Osteocyte (in vitro differentiated cells): ENCODE data around the gene ADCY2. TPM values are rescaled to one million over a fixed set of nuclear protein-coding genes. Genes with fewer than 3 reads are reported as not detected.

Source experiments
- DNase-seq: peaks from one replicate; pipeline ENCODE4 v3.0.0; 2021; ENCODE audit warnings: mixed read lengths; ENCODE audit not compliant: unreplicated experiment; ENCODE audit errors: extremely low spot score
- H3K27ac Mint-ChIP-seq: one replicate; pipeline ENCODE4 v1.8.0; 2021; ENCODE audit warnings: mild to moderate bottlenecking, mixed read lengths; ENCODE audit not compliant: unreplicated experiment
- H3K27me3 Mint-ChIP-seq: one replicate; pipeline ENCODE4 v1.8.0; 2021; ENCODE audit warnings: mixed read lengths; ENCODE audit not compliant: unreplicated experiment
- H3K36me3 Mint-ChIP-seq: one replicate; pipeline ENCODE4 v1.8.0; 2021; ENCODE audit warnings: mixed read lengths; ENCODE audit not compliant: unreplicated experiment
- H3K4me1 Mint-ChIP-seq: one replicate; pipeline ENCODE4 v1.8.0; 2021; ENCODE audit warnings: mixed read lengths; ENCODE audit not compliant: unreplicated experiment
- H3K4me3 Mint-ChIP-seq: one replicate; pipeline ENCODE4 v1.8.0; 2021; ENCODE audit warnings: mild to moderate bottlenecking, moderate library complexity, mixed read lengths; ENCODE audit not compliant: unreplicated experiment
- H3K9me3 Mint-ChIP-seq: one replicate; pipeline ENCODE4 v1.8.0; 2021; ENCODE audit warnings: mixed read lengths; ENCODE audit not compliant: unreplicated experiment
- total RNA-seq: library from RNA; stranded (reverse); gene quantifications from 2 replicates; pipeline ENCODE4 v1.2.1, GENCODE V29; 2021
- TF ChIP-seq, protein P1 (sequence below): fragments of 200-600 bp; sonication (generic); IDR thresholded peaks from 2 replicates; pipeline ENCODE4 v1.5.0; 2021; ENCODE audit warnings: antibody characterized with exemption, mild to moderate bottlenecking, moderate library complexity

Gene ADCY2
- total RNA-seq, 1 donor from 2014 or later, result not detected

- Mint-ChIP-seq H3K4me3 (no peak overlapping the region), H3K36me3 (no peaks in the 10 kb centered on the region), H3K27ac (no peak overlapping the region), H3K27me3 (peaks cover 37% of the 10 kb centered on the region), H3K9me3 (no peaks in the 10 kb centered on the region), H3K4me1 (no peaks in the 10 kb centered on the region)
- no peak for DNase-seq
- TF ChIP-seq, protein P1, sequence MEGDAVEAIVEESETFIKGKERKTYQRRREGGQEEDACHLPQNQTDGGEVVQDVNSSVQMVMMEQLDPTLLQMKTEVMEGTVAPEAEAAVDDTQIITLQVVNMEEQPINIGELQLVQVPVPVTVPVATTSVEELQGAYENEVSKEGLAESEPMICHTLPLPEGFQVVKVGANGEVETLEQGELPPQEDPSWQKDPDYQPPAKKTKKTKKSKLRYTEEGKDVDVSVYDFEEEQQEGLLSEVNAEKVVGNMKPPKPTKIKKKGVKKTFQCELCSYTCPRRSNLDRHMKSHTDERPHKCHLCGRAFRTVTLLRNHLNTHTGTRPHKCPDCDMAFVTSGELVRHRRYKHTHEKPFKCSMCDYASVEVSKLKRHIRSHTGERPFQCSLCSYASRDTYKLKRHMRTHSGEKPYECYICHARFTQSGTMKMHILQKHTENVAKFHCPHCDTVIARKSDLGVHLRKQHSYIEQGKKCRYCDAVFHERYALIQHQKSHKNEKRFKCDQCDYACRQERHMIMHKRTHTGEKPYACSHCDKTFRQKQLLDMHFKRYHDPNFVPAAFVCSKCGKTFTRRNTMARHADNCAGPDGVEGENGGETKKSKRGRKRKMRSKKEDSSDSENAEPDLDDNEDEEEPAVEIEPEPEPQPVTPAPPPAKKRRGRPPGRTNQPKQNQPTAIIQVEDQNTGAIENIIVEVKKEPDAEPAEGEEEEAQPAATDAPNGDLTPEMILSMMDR, result no peak
Observed at GRCh38 chr5:7823594-7823993, 427.7 kb downstream of the ADCY2 start.

GRCh38 chr5:7824995-7825394, 429.1 kb downstream of the ADCY2 start:
- Mint-ChIP-seq H3K27me3 (peaks cover 44% of the 10 kb centered on the region), H3K9me3 (no peaks in the 10 kb centered on the region), H3K4me3 (no peak overlapping the region), H3K27ac (no peak overlapping the region), H3K4me1 (no peaks in the 10 kb centered on the region), H3K36me3 (no peaks in the 10 kb centered on the region)
- TF ChIP-seq, protein P1, result no peak
- no peak for DNase-seq

- Mint-ChIP-seq H3K27me3 (peaks cover 46% of the 10 kb centered on the region), H3K4me1 (no peaks in the 10 kb centered on the region), H3K9me3 (no peaks in the 10 kb centered on the region), H3K36me3 (no peaks in the 10 kb centered on the region), H3K27ac (no peak overlapping the region), H3K4me3 (no peak overlapping the region)
- TF ChIP-seq, protein P1, result no peak
- no peak for DNase-seq
Observed at GRCh38 chr5:7825630-7826029, 429.7 kb downstream of the ADCY2 start.

DNA sequence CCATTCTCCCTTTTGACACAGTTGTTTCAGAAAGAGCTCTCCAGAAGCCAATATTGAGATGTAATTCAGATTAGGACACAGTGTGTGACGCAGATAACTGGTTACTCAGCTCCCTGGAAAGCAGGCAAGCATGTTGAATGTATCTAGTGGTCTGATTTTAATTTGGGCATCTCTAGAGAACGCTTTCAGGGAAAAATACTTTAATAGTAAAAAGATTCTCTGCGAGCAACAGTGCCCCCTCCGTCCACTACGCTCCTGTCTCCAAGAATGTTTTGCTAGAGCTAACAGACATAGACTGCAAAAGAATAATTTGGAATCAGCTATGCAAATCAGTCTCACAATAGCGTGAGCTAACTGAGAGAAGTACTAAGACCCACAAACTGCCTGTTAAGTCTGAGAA, 431.7 kb downstream of the ADCY2 start:
- H3K4me1 Mint-ChIP-seq, result no peaks in the 10 kb centered on the region
- DNase-seq, result no peak
- TF ChIP-seq, protein P1, result no peak
- H3K36me3 Mint-ChIP-seq, result no peaks in the 10 kb centered on the region
- no peak overlapping the region for H3K27ac Mint-ChIP-seq
- H3K4me3 Mint-ChIP-seq, result no peak overlapping the region
- no peaks in the 10 kb centered on the region for H3K9me3 Mint-ChIP-seq
- H3K27me3 Mint-ChIP-seq, result peaks cover 38% of the 10 kb centered on the region

- Mint-ChIP-seq H3K27ac (no peak overlapping the region), H3K27me3 (peaks cover 32% of the 10 kb centered on the region), H3K4me1 (no peaks in the 10 kb centered on the region), H3K36me3 (no peaks in the 10 kb centered on the region), H3K4me3 (no peak overlapping the region), H3K9me3 (no peaks in the 10 kb centered on the region)
- DNase-seq, result no peak
- TF ChIP-seq, protein P1, result no peak
Observed at GRCh38 chr5:7828269-7828668, 432.3 kb downstream of the ADCY2 start.
